ENCODE measurements around the gene CAMK2G. TPM values are rescaled to one million over a fixed set of nuclear protein-coding genes. Genes with fewer than 3 reads are reported as not detected.
"Not testable (repeated sequence)": the region's sequence is repeated elsewhere in the genome, so short reads cannot be mapped to it uniquely, and the experiment has no call there.

Gene CAMK2G
- total RNA-seq, 1 donor from 2014 or later, result 48.9 TPM

- H3K4me1 ChIP-seq, result peaks cover 56% of the 10 kb centered on the region
Observed at GRCh38 chr10:73890261-73890660, 15.9 kb upstream of the CAMK2G start.

DNA sequence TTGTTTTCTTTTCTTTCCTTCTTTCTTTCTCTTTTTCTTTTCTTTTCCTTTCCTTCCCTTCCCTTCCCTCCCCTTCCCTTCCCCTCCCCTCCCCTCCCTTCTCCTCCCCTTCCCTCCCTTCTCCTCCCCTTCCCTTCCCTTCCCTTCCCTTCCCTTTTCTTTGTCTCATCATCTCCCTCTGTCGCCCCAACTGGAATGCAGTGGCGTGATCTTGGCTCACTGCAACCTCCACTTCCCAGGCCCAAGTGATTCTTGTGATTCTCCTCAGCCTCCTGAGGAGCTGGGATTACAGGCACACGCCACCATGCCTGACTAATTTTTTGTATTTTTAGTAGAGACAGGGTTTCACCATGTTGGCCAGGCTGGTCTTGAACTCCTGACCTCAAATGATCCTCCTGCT lies 15.1 kb upstream of the CAMK2G start:
- Histone ChIP-seq H3K4me1 (peaks cover 54% of the 10 kb centered on the region), H3K27ac (peak overlapping the region; percentile 85)
- H3K9me3 ChIP-seq; H3K4me3 ChIP-seq; DNase-seq (ENCODE audit: extremely low spot score in 2 of 2); H3K27me3 ChIP-seq; H3K36me3 ChIP-seq: not testable (repeated sequence)
- intact Hi-C loops (cut with DNase I), result loop anchor here (5.0 kb wide), 1 partner anchor 48 kb away; no protein-coding TSS in a partner anchor

More at GRCh38 chr10:73890261-73890660, 15.9 kb upstream of the CAMK2G start:
- Histone ChIP-seq H3K27ac (no peak overlapping the region), H3K9me3 (no peaks in the 10 kb centered on the region), H3K4me3 (no peak overlapping the region), H3K27me3 (no peaks in the 10 kb centered on the region), H3K36me3 (no peaks in the 10 kb centered on the region)
- no peak for TF ChIP-seq CTCF (IDR thresholded peaks at IDR 0.05)
- no peak for TF ChIP-seq POLR2A (IDR thresholded peaks at IDR 0.05)
- TF ChIP-seq POLR2AphosphoS5 (IDR thresholded peaks at IDR 0.05; ENCODE audit: insufficient read depth in 1 of 2, low read depth in 1 of 2), result no peak
- intact Hi-C loops (cut with DNase I), result no loop called here
- no peak for DNase-seq (ENCODE audit: extremely low spot score in 2 of 2)

DNA sequence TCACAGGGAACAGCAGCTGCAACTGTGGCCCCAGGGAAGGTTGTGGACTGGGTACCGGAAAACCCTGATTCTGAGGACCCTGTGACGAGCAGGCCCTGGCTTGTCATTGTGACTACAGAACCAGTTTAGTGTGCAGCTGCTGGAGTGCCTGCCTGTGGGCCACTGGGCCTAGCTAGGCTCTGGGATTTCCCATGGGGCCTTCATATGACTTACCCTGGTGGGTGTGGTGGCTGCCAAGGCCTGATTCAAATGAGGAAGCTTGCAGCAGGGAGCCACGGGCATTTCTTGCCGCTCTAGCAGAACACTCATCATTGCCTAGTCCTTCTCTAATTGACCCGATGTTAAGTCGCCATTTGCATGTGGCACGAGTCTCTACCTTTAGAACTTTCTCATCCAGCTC lies 14.7 kb upstream of the CAMK2G start:
- Histone ChIP-seq H3K27me3 (no peaks in the 10 kb centered on the region), H3K4me3 (no peak overlapping the region), H3K27ac (peak overlapping the region; percentile 85), H3K4me1 (peaks cover 50% of the 10 kb centered on the region), H3K36me3 (no peaks in the 10 kb centered on the region), H3K9me3 (no peaks in the 10 kb centered on the region)
- no peak for DNase-seq (ENCODE audit: extremely low spot score in 2 of 2)
- no peak for TF ChIP-seq POLR2A (IDR thresholded peaks at IDR 0.05)
- peak in 1 of 2 donors; percentile 56 for TF ChIP-seq POLR2AphosphoS5 (IDR thresholded peaks at IDR 0.05; ENCODE audit: insufficient read depth in 1 of 2, low read depth in 1 of 2)
- TF ChIP-seq CTCF (IDR thresholded peaks at IDR 0.05), result no peak
- intact Hi-C loops (cut with DNase I), result loop anchor here (5.0 kb wide), 1 partner anchor 48 kb away; no protein-coding TSS in a partner anchor

DNA sequence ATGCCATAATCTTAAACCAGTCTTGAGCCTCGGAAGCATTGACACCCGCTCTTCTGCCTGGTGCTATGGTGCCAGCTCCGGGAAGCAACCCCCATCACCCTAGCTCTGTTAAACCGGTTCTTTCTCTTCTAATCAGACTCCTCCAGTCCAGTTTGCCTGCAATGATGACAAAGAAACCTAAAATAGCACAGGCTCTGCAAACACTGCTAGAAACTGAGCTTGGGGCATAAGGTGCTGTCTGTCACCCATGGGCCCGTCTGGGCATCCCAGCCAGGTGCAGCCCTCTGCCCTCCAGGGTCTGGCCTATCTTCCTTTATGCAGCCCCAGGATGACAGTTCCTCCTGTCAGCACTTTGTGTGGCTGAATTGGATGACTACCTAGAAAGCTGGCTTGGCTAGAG lies 14.2 kb upstream of the CAMK2G start:
- no peak overlapping the region for H3K4me3 ChIP-seq
- no peaks in the 10 kb centered on the region for H3K9me3 ChIP-seq
- no peak for DNase-seq (ENCODE audit: extremely low spot score in 2 of 2)
- peaks cover 45% of the 10 kb centered on the region for H3K4me1 ChIP-seq
- intact Hi-C loops (cut with DNase I), result loop anchor here (5.0 kb wide), 1 partner anchor 49 kb away; no protein-coding TSS in a partner anchor
- no peaks in the 10 kb centered on the region for H3K27me3 ChIP-seq
- no peaks in the 10 kb centered on the region for H3K36me3 ChIP-seq
- H3K27ac ChIP-seq, result peak overlapping the region; percentile 85
- TF ChIP-seq CTCF (IDR thresholded peaks at IDR 0.05) (no peak), POLR2A (IDR thresholded peaks at IDR 0.05) (no peak), POLR2AphosphoS5 (IDR thresholded peaks at IDR 0.05; ENCODE audit: insufficient read depth in 1 of 2, low read depth in 1 of 2) (no peak)

DNA sequence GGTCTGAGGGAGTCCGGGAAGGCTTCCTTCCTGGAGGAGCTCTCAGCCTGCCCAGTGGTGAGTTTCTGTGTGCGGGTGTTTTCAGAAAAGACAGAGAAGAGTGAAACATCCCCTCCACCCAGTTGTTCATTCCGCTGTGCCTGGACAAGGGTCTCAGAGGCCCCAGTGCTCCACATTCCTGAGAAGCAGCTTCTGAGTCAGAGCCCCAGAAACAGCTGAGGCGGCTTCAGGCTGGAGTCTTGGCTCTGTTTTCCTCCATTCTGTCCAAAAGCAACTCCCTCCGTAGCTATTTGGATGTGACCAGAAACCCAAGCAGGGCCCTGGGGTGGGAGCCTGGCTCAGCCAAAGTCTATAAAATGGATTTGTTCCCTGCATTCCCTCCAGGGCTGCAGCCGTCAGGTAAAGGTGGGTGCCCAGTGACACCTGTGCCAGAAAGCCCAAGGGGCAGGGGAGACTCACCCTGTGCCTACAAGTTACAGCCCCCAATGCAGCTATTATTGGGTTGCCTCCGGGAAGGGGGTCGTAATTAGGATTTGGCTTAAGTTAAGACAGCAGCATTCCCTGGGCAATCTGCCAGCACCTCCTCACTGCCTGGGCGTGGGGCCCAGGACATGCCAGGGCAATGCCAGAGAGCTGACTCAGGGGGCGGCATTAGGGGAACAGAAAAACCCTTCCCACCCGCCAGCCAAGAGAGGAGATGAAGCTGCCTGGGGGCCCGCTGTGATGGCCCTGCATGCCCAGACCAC lies 13.1 kb upstream of the CAMK2G start:
- no peak for DNase-seq (ENCODE audit: extremely low spot score in 2 of 2)
- Histone ChIP-seq H3K36me3 (no peaks in the 10 kb centered on the region), H3K27me3 (no peaks in the 10 kb centered on the region), H3K4me1 (peaks cover 35% of the 10 kb centered on the region), H3K9me3 (no peaks in the 10 kb centered on the region), H3K27ac (peak overlapping the region; percentile 85), H3K4me3 (no peak overlapping the region)
- intact Hi-C loops (cut with DNase I), result loop anchor here (5.0 kb wide), 1 partner anchor 50 kb away; no protein-coding TSS in a partner anchor
- TF ChIP-seq POLR2AphosphoS5 (IDR thresholded peaks at IDR 0.05; ENCODE audit: insufficient read depth in 1 of 2, low read depth in 1 of 2), result peak in 1 of 2 donors; percentile 62
- no peak for TF ChIP-seq POLR2A (IDR thresholded peaks at IDR 0.05)

All from vagina (tissue), 2 donors.